NOMO-1 treated with DMSO at 0.1 percent for 48 hours (cell line): Measurements from ENCODE around the gene FBXL13.
A peak's percentile ranks its signal among the peaks of the same experiment; 100 is the strongest.
"Not testable (repeated sequence)": the region's sequence is repeated elsewhere in the genome, so short reads cannot be mapped to it uniquely, and the experiment has no call there.

Source experiments
- DNase-seq: peaks from one replicate; lab custom pipeline; 2025; ENCODE audit not compliant: unreplicated experiment; lab: John Stamatoyannopoulos, UW

Gene FBXL13

DNA sequence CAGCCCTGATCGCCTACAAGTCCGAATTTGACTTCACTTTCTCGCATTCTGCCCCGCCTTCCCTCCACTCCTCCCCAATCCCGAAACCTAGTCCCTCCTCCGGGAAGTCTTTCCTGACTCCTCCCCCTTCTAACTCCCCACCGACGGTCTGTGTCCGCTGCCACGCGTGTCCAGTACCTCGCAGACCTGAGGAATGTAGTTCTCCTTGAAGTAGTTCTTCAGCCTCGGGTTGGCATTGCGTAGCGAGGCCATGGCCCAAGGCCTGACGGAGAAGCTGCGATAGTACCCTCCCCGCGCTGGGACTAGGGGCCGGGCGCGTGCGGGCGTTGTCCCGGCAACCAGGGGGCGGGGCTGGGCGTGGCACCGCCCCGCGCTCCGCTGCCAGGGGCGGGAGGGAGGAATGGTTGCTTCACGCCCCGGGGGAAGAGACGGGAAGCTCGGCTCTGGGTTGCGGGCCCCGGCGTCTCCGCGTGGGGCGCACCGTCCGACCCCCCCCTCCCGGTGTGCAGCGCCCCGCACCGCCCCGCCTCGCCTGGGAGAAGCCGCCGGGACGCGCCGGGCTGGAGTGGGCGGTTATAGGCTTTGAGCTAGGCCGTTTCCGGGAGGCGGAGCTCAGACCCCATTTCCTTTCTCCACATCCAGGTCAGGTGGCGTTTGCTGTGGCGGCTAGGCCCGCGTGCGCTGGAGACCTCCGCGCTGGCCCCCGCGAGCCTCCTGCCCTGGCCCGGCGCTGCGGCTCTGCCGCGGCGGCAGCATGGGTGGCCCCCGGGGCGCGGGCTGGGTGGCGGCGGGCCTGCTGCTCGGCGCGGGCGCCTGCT, at the start of gene FBXL13, which contains the start of gene ARMC10:
Gene FBXL13, minus strand, starts transcription at position 278 of the 818 bp plus-strand sequence.
Gene ARMC10, plus strand, starts transcription at position 622 of the 818 bp plus-strand sequence. Its CDS starts 133 bp downstream, at position 755.
- peak; percentile 79 for DNase-seq

- DNase-seq: no peak
Measured at GRCh38 chr7:103123529-103123928, 48.9 kb upstream of the FBXL13 start.

GRCh38 chr7:103121641-103122040, 47.0 kb upstream of the FBXL13 start:
- DNase-seq: no peak

- no peak for DNase-seq
Measured at GRCh38 chr7:103120362-103120761, 45.8 kb upstream of the FBXL13 start.

DNA sequence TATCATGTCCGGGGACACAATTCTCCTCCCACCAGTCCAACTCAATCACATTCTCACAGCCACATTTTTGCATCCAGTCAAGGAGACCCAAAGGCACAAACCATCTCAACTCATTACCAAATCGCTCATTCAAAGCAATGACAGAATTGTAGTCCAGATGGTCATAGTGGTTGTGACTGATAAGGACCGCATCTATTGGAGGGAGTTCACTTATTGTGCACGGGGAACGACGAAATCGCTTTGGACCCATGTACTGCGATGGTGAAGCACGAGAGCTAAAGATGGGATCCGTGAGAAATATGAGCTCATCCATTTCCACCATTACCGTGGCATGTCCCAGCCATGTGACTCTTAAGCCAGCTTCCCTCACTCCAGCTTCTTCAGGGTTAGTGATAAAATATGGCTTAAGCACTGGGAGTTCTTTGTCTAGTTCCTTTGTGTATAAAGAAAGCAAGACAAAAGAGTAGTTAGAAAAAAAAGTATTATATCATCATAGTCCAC, 45.2 kb upstream of the FBXL13 start:
- DNase-seq: no peak

DNA sequence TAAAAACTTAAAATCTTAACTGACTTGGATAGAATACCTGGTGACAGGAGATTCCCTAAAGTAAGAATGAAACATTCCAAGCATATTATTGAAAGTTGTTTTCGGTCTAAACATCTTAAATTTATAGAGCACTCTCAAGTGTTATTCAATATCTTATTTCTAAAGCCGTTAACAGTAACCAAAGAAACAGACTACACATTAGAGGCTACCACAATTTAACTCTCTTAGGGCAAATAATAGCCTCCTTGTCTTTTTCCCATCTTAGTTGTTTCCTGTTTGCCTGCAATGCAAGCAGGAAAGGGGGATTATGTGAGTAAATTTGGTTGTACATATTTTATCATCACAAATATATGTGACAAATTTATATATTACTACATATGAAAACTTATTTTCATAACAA, 42.9 kb upstream of the FBXL13 start:
- no peak for DNase-seq

DNA sequence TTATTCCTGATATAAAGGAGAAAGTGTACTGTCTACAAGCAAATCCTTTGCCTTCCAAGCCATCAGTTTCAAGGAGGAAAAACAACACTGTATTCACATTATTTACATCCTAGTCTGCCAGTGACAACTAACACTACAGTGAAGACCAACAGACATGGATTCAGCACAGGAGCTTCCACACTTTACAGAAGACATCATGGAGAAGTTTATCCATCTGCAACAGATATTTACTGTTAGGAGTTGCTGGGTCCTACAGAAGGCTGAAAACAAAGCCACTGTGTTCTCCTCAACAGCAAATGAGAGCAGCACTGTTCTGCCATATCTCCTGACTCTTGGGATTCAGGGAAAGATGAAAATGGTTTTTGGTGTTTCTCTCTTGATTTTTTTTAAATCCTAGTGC, 42.4 kb upstream of the FBXL13 start:
- DNase-seq: no peak

- DNase-seq: no peak
Measured at GRCh38 chr7:103116511-103116910, 41.9 kb upstream of the FBXL13 start.

DNA sequence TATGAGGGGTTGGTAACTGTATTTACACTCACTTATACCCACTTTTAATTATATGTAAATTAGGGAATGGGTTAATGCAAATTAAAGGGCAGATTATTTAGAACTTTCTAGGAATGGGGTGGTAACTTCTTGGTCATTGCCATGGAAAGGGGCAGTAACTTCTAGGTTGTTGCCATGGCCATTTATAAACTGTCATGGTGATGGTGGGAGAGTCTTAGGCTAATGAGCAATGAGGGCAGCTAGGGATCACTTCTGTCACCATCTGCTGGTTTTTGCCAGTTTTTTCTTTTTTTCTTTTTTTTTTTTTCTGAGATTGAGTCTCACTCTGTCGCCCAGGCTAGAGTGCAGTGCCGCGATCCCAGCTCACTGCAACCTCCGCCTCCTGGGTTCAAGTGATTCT, 41.2 kb upstream of the FBXL13 start:
- DNase-seq: no peak

GRCh38 chr7:103114576-103115008, 40.0 kb upstream of the FBXL13 start:
- DNase-seq: no peak

DNA sequence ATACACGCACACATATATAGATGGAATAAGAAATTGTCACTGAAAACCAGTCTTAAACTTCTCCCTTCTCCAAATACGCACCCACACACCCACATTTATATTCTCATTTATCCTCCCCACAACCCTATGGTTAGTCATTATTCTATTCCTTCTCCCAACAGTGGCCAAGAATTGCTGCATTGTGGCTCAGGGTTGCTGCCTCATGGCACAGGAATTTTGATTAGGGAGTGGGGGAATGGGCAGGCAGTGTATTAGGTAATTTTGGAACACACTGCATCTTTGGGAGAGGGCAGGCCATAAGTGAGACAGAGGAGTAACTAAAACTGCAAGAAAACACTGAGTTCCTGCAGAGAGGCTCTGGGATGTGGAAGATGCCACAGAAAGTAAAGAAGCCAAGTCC, 38.6 kb upstream of the FBXL13 start:
- DNase-seq: no peak

GRCh38 chr7:103106703-103107070, 32.1 kb upstream of the FBXL13 start:
- DNase-seq: not testable (repeated sequence)

DNA sequence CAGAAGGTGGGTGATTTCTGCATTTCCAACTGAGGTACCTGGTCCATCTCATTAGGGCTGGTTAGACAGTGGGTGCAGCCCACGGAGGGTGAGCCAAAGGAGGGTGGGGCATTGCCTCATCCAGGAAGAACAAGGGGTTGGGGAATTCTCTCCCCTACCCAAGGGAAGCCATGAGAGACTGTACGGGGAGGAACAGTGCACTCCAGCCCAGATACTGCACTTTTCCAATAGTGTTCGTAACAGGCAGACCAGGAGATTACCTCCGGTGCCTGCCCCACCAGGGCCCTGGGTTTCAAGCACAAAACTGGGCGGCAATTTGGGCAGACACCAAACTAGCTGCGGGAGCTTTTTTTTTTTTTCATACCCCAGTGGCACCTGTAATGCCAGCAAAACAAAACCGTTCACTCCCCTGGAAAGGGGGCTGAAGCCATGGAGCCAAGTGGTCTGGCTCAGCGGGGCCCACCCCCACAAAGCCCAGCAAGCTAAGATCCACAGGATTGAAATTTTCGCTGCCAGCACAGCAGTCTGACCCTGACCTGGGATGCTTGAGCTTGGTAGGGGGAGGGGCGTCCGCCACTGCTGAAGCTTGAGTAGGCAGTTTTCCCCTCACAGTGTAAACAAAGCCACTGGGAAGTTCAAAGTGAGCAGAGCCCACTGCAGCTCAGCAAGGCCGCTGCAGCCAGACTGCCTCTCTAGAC, 31.6 kb upstream of the FBXL13 start:
- DNase-seq: no peak

DNA sequence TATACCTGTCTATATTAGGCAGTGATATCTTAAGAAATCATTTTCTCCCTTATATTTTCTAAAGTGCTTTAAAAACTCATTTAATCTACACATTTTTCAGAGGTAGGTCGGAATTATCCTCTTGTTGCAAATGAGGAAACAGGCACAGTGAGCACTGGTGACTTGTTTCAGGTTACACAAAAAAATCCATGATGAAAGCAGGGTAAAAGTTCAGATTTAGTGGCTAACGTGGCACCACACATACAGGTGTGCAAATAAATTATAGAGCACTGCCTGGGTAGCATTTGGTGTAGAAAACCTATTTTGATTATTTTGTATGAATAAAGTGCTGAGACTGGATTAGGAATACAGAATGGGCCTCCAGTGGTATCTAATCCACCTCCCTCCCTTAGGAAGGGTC, 26.9 kb upstream of the FBXL13 start:
- DNase-seq: no peak

DNA sequence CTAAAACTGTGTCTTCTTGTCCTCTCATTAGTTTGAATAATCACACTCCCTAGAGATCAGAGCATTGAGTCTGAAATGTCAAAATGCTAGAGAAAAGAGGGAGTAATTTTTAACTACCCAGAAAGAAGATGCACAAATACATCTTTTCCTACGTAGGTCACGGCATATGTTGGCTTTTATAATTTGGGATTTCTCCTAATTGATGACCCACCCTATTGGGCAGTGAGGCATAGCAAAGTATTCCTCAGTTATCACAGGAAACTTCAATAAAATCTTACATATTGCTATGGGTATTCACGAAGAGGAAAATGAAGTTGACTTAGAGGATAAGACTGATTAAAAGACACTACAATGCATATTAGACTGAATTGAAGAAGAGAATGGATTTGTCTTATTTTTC, 25.8 kb upstream of the FBXL13 start:
- no peak for DNase-seq

- DNase-seq: no peak
Measured at GRCh38 chr7:103097041-103097440, 22.4 kb upstream of the FBXL13 start.

DNA sequence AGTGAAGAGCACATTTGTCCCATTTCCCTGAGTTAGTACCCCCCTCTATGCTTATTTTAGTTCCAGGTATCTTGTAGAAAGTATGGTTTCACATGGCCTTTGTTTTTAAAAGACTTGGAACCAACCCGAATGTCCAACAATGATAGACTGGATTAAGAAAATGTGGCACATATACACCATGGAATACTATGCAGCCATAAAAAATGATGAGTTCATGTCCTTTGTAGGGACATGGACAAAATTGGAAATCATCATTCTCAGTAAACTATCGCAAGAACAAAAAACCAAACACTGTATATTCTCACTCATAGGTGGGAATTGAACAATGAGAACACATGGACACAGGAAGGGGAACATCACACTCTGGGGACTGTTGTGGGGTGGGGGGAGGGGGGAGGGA, 21.0 kb upstream of the FBXL13 start:
- DNase-seq: not testable (repeated sequence)

DNA sequence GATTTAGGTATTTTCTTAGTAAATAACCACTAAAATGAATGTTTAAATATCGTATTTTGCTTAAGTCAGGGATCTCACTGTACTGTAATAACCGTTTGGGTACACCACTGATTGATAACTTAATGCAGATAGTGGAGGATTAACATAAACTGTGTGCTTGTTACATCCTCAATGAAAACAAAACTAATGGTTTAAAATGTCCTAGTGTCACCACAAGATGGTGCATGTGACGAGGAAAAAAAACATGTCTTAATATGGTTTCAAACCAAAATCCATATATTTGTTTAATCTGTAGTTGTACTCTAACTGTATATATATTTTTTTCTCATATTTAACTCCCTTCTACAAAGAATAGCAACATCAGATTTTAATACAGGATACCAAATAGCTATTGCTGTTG, 19.5 kb upstream of the FBXL13 start:
- no peak for DNase-seq

DNA sequence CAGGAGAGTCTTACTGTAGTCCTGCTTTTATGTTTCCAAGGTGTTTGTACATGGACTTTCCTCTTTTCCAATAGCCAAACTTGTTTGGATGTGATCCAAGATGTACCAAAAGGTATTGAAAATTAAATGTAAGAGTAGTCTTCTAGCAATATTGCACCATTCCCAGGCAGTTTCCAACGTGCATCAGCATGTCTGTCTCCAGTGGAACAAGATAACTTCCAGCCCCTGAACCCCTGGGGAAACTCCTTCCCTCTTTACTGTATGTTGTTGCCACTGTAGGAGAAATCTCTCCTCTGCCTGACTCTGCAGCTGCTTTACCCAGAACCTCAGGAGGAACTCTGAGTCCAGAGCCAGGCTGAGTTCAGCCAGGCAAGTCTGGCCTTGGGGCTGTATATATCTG, 18.8 kb upstream of the FBXL13 start:
- no peak for DNase-seq

DNA sequence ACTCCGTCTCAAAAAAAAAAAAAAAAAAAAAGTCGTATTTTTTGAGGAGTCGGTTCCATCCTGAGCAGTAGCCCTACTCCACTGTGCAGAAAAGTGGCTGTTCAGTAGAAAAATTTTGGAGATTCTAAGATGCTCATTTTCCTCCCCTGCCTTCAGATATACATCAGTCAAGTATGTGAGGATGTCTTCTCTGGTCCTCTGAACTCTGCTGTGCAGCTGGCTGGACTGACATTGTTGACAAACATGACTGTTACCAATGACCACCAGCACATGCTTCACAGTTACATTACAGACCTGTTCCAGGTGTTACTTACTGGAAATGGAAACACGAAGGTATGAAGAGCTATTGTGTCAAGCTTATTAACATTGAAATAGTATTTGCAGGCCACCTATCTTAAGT, 17.7 kb upstream of the FBXL13 start:
- DNase-seq: not testable (repeated sequence)

- no peak for DNase-seq
Measured at GRCh38 chr7:103083210-103083609, 8.6 kb upstream of the FBXL13 start.

DNA sequence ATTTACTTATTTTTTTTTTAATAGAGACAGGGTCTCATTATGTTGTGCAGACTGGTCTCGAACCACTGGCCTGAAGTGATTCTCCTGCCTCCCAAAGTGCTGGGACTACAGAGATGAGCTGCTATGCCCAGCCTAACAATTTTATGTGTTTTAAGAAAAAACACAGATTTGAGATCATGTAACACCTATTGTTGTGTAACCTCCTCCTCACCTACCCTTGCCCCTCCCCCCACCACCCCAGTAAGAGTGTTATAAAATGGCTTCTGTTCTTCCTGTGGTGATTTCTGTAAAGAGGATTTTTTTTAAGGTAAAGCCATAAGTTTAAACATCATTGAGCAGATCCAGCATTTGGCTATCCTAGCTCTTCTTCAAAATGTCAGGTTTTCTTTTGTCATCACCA, 7.9 kb upstream of the FBXL13 start:
- no peak for DNase-seq
